Dedifferentiated amniotic fluid mesenchymal stem cell (primary cell): ENCODE results near the gene DNPH1.

Source experiments
- DNase-seq: peaks from one replicate; pipeline ENCODE4 v3.0.0-alpha.2; 2016; ENCODE audit errors: extremely low spot score

Gene DNPH1

GRCh38 chr6:43181942-43182860 is 47.1 kb downstream of the DNPH1 start, which contains the start of gene CUL9:
Gene CUL9, plus strand, starts transcription at chr6:43182196. Its CDS starts 2,115 bp downstream, at chr6:43184311.
- DNase-seq = peak; percentile 52

GRCh38 chr6:43181621-43181941 is 47.7 kb downstream of the DNPH1 start:
- no peak for DNase-seq

GRCh38 chr6:43180985-43181384 is 48.3 kb downstream of the DNPH1 start:
- no peak for DNase-seq

GRCh38 chr6:43180058-43180457 is 49.2 kb downstream of the DNPH1 start:
- DNase-seq = no peak

GRCh38 chr6:43178951-43179830 is 50.1 kb downstream of the DNPH1 start:
- DNase-seq = no peak

GRCh38 chr6:43178150-43178549 is 51.1 kb downstream of the DNPH1 start:
- DNase-seq = no peak

- DNase-seq = no peak
These were observed 52.9 kb downstream of the DNPH1 start for GRCh38 chr6:43176423-43176786.

- no peak for DNase-seq
These were observed 53.4 kb downstream of the DNPH1 start for GRCh38 chr6:43175676-43176422.
